ENCODE results near the gene IMPG2. TPM values are rescaled to one million over a fixed set of nuclear protein-coding genes. Genes with fewer than 3 reads are reported as not detected.
A peak's percentile ranks its signal among the peaks of the same experiment; 100 is the strongest.

IMPG2 gene
- total RNA-seq, 1 donor from 2014 or later, result 0.99 TPM

DNA sequence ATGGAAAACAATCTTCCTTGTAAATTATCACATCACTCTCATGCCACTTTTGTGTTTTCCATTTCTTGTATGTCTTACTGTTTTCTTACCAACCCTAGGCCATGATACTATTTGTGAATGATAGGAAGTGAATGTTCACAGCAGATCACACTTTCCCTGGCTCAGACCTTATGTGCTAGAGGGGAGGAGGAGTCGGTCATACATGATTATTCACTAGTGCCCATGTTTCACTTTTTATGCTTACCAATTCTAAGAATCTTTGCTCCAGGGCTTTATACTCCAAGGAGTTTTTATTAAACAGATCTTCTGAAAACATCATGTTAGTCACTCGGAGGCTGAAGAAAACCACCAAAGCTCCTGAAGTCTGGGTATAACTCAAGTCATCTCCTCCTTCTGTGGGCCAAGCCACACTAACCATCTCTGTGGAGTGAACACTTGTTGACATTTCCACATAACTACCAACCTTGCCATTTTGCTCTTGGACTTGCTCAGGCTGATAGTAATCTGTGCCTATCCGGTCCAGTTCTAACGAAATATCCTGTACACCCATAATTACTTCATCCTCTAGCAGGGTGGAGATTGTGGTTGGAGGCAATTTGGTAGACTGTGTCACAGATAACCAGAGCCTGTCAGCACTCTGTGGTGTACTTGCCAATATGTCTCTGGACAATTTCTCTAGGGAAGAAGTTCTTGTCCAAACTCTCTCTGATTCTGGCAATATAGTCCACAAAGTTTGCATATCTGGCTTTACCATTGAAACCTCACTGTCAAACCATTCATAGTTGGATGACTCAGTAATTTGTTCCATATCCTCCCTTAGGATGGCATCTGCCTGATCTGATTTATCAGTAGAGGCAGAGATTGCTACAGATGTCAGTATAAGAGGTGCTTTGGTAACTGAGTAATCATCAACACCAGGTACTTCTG lies 76.8 kb downstream of the IMPG2 start:
- DNase-seq (ENCODE audit: extremely low read depth, low read depth, low spot score), result no peak

DNA sequence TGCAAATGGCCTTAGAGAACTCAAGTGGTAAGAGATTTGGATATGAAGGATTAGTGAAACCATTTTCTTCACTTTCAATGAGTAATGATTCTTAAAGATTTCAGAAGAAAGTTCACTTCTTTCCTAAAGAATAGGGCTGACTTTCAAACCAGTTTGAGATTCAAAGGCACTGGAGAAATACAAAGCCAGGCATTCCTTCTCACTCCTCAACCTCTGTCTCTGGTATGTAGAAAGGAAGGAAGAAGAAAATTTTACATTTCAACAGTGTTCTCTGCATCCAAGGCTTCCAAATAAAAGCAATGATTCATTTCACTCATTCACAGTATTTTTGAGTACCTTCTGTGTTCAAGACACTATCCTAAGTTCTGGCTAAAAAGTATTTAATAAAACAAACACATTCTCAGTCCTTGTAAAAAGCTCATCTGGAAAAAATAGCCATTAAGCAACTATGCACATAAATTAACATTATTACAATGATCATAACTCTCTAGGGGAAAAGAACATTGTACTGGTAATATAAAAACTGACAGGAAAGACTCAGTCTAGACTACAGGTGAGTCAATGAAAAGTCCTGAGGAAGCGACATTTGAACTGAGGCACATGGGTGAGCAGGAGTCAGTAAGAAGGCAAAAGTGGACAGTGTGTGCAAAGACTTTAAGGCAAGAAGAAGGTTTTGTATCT lies 79.5 kb downstream of the IMPG2 start:
- DNase-seq (ENCODE audit: extremely low read depth, low read depth, low spot score), result no peak

- no peak for DNase-seq (ENCODE audit: extremely low read depth, low read depth, low spot score)
These were observed 85.3 kb downstream of the IMPG2 start for GRCh38 chr3:101235048-101235447.

DNA sequence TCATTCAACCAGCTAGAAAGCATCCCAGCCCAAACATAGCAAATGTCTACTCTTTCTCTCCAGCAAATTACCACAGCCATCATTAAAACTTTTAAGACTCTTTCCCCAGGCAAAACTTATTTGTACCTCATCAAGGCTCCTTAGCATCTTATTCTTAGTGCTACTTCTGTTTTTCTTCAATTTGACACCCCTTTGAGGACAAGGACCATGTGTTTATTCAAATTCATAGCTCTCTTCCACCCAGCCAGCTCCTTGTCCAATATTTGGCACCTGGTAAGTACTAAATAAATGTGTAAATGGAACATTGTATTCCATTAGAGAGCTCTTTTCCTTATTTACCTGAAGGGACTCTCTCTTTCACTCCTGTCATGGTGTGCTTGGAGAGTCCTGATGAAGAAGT lies 89.8 kb downstream of the IMPG2 start:
- DNase-seq (ENCODE audit: extremely low read depth, low read depth, low spot score), result no peak

DNA sequence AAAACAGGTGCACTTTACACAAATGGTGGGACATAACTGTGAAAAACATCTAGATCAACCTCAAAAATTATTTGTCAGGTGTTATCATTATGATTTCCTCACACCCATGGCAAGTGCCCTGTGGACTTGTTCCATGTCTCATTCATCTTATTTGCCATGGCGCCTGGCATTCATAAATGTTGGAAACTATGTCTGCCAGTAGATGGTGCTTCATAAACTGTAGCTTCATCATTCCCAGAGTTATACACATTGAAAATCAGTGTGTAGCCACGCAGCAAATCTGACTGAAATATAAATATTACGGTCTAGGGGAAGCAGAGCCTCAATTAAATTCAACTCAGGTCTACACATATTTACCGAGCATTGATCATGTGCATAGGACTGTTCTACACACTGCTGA lies 90.7 kb downstream of the IMPG2 start:
- no peak for DNase-seq (ENCODE audit: extremely low read depth, low read depth, low spot score)

DNA sequence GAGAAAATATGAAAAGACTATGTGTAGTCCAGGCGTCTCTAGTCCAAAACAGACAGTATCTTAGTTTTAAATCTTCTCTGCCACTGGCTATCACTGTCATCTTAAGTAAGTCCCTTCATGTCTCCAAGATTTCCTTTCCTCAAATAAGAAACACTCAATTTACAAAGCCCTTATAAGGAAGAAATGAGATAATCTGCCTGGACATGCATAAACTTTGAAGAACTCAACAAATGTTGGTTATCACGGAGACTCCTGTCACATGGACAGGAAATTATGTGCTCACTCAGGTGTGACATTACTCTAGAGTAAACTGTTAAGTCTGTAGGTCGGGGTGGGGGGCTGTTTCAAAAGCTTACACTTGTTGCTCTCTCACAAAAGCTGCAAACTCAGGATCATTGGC lies 91.9 kb downstream of the IMPG2 start:
- no peak for DNase-seq (ENCODE audit: extremely low read depth, low read depth, low spot score)

DNA sequence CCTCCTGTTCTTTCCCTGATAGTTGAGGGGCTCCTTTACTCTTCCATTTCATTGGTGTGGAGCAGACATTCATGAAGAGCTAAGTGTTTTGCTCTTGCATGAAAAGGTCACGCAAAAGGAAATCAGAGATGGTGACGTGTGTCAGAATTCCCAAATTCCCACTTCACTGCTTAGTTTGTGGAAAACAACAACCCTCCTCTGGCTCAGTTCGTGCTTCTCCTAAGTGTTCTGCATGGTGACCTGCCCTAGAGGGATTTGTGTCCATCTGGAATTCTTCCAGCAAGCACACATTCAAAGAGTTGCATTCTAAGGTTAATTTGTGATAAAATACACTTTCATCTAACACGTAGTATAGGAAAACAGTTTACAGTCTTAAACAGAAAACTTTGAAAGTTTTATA lies 95.6 kb downstream of the IMPG2 start:
- DNase-seq (ENCODE audit: extremely low read depth, low read depth, low spot score), result no peak

GRCh38 chr3:101223016-101223415 lies 97.4 kb downstream of the IMPG2 start:
- no peak for DNase-seq (ENCODE audit: extremely low read depth, low read depth, low spot score)

DNA sequence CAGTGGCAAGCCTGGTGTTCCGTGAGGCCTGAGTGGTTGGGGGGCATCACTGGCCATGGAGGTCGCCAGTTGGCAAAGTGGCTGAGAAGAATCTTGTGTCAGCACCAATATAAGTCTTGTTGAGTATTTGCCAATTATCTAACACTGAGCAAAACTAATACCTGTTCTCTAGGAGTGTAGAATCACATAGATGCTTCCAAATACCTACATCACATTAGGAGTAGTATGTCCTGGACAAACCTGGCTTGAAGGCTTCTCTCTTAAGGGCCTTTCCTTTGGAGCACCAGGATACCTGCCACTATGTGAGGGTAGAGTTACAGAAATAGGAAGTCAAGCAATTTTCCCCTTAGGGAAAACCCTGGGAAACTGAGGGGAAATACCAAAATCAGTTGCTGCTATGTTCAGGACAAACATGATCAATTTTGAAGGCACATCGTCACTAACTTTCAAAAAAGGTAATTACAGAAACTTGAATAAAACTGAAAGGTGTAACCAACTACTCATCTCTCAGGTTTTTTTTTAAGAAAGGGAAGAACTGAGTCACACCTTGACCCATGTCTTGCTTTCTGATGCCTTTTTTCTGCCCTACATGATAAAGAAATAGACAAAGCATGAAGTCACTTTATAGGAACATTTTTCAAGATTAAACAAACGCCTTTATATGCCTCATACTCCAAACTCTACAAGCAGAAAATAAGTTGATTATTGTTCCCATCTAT lies 100.4 kb downstream of the IMPG2 start:
- no peak for DNase-seq (ENCODE audit: extremely low read depth, low read depth, low spot score)

- no peak for DNase-seq (ENCODE audit: extremely low read depth, low read depth, low spot score)
These were observed 102.7 kb downstream of the IMPG2 start for GRCh38 chr3:101217472-101218245.

DNA sequence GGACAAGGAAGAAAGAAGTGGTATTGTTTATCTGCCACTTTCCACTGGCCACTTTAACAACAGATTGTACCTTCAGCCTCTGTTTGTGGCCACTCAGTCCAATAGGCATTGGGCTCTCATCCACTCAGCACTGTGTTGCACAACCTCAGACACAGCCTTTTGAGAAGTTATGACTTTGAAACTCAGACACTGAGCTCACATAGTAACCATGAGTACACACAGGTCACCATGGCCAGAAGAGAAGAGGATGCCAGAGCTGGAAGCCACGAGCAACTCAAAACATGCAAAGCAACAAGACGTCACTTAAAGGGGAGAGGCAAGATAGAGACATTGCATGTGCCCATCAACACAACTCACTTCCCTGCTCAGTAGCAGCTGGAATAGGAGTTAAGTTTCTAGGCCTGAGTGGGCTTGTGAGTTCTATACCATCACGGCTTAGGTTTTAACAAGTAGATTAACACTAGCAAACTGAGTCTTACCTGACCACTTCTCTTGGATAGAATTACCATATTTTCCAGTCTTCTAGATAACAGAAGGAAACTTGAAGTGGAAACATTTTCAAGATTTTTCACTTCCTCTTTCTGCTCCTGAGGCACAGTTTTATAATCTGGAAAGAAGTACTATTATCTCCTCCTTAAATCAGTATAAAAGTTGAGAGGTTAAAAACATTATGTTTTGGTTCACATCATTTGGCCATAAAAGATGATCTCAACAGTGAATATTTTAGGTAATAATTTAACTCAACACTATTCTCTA lies 103.5 kb downstream of the IMPG2 start:
- no peak for DNase-seq (ENCODE audit: extremely low read depth, low read depth, low spot score)

GRCh38 chr3:101212730-101213129 lies 107.6 kb downstream of the IMPG2 start:
- no peak for DNase-seq (ENCODE audit: extremely low read depth, low read depth, low spot score)

DNA sequence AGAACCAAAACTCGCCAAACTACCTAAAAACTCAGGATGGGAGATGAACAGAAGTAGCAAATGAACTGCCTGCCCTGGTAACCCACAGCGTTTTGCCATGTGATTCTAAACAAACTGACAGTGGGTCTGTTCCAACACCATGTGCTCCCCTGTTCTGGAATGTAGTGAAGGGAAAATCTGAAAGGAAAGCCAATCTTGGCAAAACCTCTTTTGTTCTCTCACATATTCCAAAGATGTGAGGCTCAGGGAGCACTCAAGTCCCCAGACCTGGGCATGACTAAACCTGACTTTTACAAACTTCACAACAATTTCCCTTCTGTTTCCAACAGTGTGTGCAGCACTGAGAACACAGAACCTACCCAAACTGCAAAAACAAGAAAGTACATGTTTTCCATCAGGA lies 116.1 kb downstream of the IMPG2 start:
- DNase-seq (ENCODE audit: extremely low read depth, low read depth, low spot score), result no peak

GRCh38 chr3:101203411-101203810 lies 117.0 kb downstream of the IMPG2 start:
- no peak for DNase-seq (ENCODE audit: extremely low read depth, low read depth, low spot score)

DNA sequence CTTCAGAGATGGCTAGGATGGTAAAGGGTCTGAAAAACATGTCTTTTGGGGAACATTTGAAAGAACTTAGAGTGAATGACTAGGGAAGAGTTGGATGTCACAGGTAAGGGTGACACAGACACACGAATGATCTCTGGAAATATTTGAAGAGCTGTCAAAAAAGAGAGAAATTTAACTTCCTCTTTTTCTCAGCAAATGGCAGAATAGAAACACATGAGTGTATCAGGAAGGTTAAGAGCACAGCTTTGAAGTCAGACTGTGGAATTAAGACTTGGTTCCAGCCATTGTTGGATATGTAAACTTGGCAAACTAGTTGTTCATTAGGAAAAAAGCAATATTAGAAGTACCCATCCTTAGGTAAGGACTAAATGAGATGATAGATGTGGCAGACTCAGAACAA lies 117.7 kb downstream of the IMPG2 start:
- no peak for DNase-seq (ENCODE audit: extremely low read depth, low read depth, low spot score)

DNA sequence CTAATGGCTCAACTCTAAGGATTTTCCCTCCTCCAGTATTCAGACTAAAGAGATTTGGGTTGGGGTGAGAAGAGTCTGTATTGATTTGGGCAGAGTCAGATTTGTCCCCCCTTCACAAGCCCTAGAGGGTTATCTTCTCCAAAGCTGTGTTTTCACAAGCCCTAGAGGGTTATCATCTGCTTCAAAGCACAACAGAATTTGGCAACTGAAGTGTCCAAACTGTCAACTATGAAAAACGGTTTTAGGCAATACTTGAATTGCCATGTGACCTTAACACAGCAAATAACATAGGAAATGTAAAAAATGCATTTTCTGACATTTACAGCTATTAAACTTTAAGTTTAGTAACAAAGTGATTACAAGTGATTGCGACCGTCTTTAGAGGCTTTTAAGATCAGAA lies 119.9 kb downstream of the IMPG2 start:
- no peak for DNase-seq (ENCODE audit: extremely low read depth, low read depth, low spot score)

DNA sequence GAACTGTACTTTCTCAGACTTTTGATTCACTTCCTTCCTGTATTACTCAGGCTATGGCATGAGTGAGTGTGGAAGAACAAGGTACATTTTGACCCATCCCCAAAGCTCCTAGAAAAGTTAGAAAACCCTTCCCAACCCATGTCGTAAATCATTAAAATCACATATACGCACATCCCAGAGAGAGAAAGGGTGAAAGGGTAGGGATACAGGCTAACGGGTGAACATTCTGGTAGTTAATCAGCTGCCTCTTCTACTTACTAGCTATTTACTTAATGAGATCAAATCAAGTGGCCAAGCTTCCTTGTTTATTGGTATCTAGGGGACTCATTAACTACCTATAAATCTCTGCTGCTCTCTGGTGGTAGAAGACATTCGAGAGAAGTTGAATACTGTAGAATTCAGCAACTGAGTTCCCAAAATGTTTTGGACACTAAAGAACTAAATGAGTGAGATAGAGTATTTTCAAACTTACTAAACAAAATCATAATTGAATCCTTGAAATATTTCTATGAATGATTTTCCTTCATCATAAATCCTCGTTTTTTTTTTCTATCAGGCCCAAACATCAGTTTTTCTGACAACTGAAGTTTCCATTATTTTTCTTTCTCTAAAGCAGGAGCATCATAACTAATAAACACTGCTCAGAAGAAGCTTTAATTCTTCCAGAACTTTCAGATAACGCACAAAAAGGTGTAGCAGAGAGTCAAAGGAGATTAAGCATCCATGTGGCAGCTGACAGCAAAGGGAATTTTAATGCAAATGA lies 124.2 kb downstream of the IMPG2 start:
- DNase-seq (ENCODE audit: extremely low read depth, low read depth, low spot score), result peak; percentile 75

DNA sequence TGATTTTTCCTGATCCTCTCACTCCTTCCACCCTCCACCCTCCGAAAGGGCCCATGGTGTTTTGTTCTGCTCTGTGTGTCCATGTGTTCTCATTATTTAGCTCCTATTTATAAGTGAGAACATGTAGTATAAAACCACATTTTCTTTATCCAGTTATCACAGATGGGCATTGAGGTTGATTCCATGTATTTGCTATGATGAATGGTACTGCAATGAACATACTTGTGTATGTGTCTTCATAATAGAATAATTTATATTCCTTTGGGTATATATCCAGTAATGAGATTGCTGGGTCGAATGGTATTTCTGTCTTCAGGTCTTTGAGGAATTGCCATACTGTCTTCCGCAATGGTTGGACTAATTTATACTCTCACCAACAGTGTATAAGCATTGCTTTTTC lies 126.0 kb downstream of the IMPG2 start:
- no peak for DNase-seq (ENCODE audit: extremely low read depth, low read depth, low spot score)

- DNase-seq (ENCODE audit: extremely low read depth, low read depth, low spot score), result no peak
These were observed 126.4 kb downstream of the IMPG2 start for GRCh38 chr3:101193957-101194356.
